Liver (tissue), 3 donors: ENCODE results near the gene USP47.

Experiments used
- FOXA1 ChIP-seq: IDR thresholded peaks from 2 replicates; pipeline ENCODE4 v1.6.1; 2016; ENCODE audit warnings: antibody characterized with exemption
- JUND ChIP-seq, 2 donors: IDR thresholded peaks; 2 replicates each; pipeline ENCODE4 v1.6.1; 2016; ENCODE audit warnings: antibody characterized with exemption in 2 of 2
- MAX ChIP-seq: IDR thresholded peaks from 2 replicates; pipeline ENCODE4 v1.6.1; 2016; ENCODE audit warnings: antibody characterized with exemption
- NR2F2 ChIP-seq: IDR thresholded peaks from 2 replicates; pipeline ENCODE4 v1.6.1; 2016; ENCODE audit warnings: antibody characterized with exemption
- TAF1 ChIP-seq: conservative IDR thresholded peaks from 2 replicates; pipeline ENCODE4 v1.6.1; 2016; ENCODE audit warnings: antibody characterized with exemption, mild to moderate bottlenecking
- YY1 ChIP-seq: IDR thresholded peaks from 2 replicates; pipeline ENCODE4 v1.6.1; 2016; ENCODE audit warnings: antibody characterized with exemption, mild to moderate bottlenecking
- TF ChIP-seq, protein P1 (sequence below): IDR thresholded peaks from 2 replicates; pipeline ENCODE4 v1.6.1; 2016; ENCODE audit warnings: antibody characterized with exemption, mild to moderate bottlenecking
- TF ChIP-seq, protein P2 (sequence below): fragments of 150-350 bp; IDR thresholded peaks from 2 replicates; pipeline ENCODE4 v1.5.1; 2017; ENCODE audit warnings: improper control_type of control experiment, low read depth, low read length; ENCODE audit not compliant: missing input control
- donor health status: healthy.
- donor health status: healthy.

DNA sequence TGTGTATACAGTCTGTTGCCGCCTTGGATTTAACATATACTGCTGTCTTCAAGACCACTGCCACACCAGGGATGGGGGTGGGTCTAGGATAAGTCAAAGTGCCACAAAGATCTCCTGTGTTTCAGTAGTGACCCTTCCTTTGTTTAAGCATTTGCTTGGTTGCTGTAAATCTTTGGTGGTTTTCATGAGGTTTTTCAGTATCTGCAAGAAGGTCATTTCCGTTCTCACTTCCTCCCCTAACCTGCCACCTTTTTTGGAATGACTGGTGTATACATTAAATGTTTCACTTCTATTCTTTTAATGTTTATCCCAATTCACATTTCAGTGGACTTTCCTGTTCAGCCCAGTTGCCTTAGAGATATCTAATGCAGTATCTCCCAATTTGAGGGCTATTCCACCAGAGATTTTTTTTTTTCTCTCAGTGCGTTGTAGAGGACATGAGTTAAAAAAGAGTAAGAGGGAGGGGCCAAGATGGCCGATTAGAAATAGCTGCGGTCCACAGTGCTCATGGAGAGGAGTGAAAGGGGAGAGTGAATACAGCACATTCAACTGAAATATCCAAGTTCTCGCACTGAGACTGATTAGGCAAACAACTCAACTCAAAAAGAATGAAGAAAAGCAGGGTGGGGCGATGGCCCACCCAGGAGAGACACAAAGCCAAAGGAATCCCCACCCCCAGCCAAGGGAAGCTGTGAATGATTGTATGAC, 43.2 kb downstream of the USP47 start:
- TF ChIP-seq, protein P1, sequence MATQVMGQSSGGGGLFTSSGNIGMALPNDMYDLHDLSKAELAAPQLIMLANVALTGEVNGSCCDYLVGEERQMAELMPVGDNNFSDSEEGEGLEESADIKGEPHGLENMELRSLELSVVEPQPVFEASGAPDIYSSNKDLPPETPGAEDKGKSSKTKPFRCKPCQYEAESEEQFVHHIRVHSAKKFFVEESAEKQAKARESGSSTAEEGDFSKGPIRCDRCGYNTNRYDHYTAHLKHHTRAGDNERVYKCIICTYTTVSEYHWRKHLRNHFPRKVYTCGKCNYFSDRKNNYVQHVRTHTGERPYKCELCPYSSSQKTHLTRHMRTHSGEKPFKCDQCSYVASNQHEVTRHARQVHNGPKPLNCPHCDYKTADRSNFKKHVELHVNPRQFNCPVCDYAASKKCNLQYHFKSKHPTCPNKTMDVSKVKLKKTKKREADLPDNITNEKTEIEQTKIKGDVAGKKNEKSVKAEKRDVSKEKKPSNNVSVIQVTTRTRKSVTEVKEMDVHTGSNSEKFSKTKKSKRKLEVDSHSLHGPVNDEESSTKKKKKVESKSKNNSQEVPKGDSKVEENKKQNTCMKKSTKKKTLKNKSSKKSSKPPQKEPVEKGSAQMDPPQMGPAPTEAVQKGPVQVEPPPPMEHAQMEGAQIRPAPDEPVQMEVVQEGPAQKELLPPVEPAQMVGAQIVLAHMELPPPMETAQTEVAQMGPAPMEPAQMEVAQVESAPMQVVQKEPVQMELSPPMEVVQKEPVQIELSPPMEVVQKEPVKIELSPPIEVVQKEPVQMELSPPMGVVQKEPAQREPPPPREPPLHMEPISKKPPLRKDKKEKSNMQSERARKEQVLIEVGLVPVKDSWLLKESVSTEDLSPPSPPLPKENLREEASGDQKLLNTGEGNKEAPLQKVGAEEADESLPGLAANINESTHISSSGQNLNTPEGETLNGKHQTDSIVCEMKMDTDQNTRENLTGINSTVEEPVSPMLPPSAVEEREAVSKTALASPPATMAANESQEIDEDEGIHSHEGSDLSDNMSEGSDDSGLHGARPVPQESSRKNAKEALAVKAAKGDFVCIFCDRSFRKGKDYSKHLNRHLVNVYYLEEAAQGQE = no peak
- TF ChIP-seq, protein P2, sequence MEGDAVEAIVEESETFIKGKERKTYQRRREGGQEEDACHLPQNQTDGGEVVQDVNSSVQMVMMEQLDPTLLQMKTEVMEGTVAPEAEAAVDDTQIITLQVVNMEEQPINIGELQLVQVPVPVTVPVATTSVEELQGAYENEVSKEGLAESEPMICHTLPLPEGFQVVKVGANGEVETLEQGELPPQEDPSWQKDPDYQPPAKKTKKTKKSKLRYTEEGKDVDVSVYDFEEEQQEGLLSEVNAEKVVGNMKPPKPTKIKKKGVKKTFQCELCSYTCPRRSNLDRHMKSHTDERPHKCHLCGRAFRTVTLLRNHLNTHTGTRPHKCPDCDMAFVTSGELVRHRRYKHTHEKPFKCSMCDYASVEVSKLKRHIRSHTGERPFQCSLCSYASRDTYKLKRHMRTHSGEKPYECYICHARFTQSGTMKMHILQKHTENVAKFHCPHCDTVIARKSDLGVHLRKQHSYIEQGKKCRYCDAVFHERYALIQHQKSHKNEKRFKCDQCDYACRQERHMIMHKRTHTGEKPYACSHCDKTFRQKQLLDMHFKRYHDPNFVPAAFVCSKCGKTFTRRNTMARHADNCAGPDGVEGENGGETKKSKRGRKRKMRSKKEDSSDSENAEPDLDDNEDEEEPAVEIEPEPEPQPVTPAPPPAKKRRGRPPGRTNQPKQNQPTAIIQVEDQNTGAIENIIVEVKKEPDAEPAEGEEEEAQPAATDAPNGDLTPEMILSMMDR = no peak
- TF ChIP-seq JUND (IDR thresholded peaks at IDR 0.05) (no peak), MAX (no peak), YY1 (no peak), TAF1 (no peak), FOXA1 (no peak), NR2F2 (no peak)
